ENCODE results near the gene MYOM1.

Gene MYOM1

DNA sequence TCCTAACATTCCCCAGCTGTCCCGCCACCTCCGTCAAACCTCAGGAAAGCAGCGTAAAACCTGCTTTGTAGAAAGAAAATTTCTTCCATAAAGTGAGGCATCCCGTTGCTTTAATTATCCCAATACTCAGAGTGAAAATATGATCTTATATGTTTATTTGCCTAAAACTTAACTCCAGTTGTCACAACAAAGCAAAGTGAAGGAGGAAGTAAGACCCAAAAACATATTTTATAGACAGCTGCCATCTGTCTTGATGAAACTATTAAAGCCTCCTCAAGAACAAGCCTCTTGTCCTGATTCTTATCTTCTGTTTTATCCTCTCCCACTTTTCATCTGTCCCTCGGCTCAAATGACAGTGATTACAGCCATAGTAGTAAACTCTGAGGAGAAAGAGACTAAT, 177.9 kb downstream of the MYOM1 start:
- TF ChIP-seq FOXP2 (optimal IDR thresholded peaks at IDR 0.05; ENCODE audit: borderline replicate concordance, extremely low read depth, extremely low read length, insufficient read depth) (no peak), POLR2AphosphoS5 (IDR thresholded peaks at IDR 0.05; ENCODE audit: low read depth, low read length) (no peak), SIN3A (IDR thresholded peaks at IDR 0.05; ENCODE audit: borderline replicate concordance, insufficient read depth, low read length) (no peak)
- TF ChIP-seq, protein P1, sequence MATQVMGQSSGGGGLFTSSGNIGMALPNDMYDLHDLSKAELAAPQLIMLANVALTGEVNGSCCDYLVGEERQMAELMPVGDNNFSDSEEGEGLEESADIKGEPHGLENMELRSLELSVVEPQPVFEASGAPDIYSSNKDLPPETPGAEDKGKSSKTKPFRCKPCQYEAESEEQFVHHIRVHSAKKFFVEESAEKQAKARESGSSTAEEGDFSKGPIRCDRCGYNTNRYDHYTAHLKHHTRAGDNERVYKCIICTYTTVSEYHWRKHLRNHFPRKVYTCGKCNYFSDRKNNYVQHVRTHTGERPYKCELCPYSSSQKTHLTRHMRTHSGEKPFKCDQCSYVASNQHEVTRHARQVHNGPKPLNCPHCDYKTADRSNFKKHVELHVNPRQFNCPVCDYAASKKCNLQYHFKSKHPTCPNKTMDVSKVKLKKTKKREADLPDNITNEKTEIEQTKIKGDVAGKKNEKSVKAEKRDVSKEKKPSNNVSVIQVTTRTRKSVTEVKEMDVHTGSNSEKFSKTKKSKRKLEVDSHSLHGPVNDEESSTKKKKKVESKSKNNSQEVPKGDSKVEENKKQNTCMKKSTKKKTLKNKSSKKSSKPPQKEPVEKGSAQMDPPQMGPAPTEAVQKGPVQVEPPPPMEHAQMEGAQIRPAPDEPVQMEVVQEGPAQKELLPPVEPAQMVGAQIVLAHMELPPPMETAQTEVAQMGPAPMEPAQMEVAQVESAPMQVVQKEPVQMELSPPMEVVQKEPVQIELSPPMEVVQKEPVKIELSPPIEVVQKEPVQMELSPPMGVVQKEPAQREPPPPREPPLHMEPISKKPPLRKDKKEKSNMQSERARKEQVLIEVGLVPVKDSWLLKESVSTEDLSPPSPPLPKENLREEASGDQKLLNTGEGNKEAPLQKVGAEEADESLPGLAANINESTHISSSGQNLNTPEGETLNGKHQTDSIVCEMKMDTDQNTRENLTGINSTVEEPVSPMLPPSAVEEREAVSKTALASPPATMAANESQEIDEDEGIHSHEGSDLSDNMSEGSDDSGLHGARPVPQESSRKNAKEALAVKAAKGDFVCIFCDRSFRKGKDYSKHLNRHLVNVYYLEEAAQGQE (IDR thresholded peaks at IDR 0.05; ENCODE audit: insufficient read depth in 1 of 2, low read depth in 2 of 2, low read length in 2 of 2): no peak

GRCh38 chr18:3040881-3041280, 178.9 kb downstream of the MYOM1 start:
- no peak for TF ChIP-seq TAF1 (IDR thresholded peaks at IDR 0.05; ENCODE audit: borderline replicate concordance, insufficient read depth, low read length)
- no peak for TF ChIP-seq POLR2AphosphoS5 (IDR thresholded peaks at IDR 0.05; ENCODE audit: low read depth, low read length)
- TF ChIP-seq FOXP2 (optimal IDR thresholded peaks at IDR 0.05; ENCODE audit: borderline replicate concordance, extremely low read depth, extremely low read length, insufficient read depth): no peak
- TF ChIP-seq, protein P1 (IDR thresholded peaks at IDR 0.05; ENCODE audit: insufficient read depth in 1 of 2, low read depth in 2 of 2, low read length in 2 of 2): no peak
- TF ChIP-seq SIN3A (IDR thresholded peaks at IDR 0.05; ENCODE audit: borderline replicate concordance, insufficient read depth, low read length): no peak

- TF ChIP-seq FOXP2 (optimal IDR thresholded peaks at IDR 0.05; ENCODE audit: borderline replicate concordance, extremely low read depth, extremely low read length, insufficient read depth): no peak
- no peak for TF ChIP-seq SIN3A (IDR thresholded peaks at IDR 0.05; ENCODE audit: borderline replicate concordance, insufficient read depth, low read length)
- TF ChIP-seq, protein P1 (IDR thresholded peaks at IDR 0.05; ENCODE audit: insufficient read depth in 1 of 2, low read depth in 2 of 2, low read length in 2 of 2): no peak
These were observed 179.6 kb downstream of the MYOM1 start for GRCh38 chr18:3040173-3040572.

DNA sequence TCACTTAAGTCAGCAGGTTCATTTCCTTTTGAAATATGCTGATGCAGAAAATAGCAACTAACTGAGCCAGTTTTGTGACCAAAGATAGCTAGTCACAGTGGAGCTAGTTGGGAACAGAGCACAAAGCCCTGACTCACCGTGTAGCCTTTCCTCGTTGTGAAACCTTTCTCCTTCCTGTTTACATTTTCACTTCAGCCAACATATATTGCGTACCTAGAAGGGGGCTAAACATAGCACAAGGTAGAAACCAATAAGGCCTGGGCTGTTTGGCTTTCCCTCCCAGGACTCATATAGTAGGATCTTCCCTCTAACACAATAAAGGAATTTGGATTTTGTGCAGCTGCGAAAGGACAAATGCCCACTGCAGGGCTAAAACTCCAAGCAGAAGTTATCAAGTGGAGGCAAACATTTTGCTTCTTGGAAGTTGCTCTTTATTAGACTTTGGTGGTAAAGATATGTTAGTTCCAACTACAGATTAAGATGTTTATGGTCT, 182.3 kb downstream of the MYOM1 start:
- TF ChIP-seq FOXP2 (optimal IDR thresholded peaks at IDR 0.05; ENCODE audit: borderline replicate concordance, extremely low read depth, extremely low read length, insufficient read depth): peak; percentile 22
- TF ChIP-seq TAF1 (IDR thresholded peaks at IDR 0.05; ENCODE audit: borderline replicate concordance, insufficient read depth, low read length): no peak

DNA sequence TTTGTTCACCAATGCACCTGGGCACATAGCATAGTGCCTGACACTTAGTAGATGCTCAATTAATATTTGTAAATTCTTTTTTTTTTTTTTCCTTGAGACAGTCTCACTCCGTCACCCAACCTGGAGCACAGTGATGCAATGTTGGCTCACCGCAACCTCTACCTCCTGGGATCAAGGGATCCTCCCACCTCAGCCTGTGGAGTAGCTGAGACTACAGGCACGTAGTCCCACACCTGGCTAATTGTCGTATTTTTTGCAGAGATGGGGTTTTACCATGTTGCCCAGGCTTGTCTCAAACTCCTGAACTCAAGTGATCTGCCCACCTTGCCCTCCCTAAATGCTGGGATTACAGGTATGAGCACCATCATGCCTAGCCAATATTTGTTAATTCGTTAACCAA, 183.7 kb downstream of the MYOM1 start:
- no peak for TF ChIP-seq POLR2AphosphoS5 (IDR thresholded peaks at IDR 0.05; ENCODE audit: low read depth, low read length)
- TF ChIP-seq, protein P1 (IDR thresholded peaks at IDR 0.05; ENCODE audit: insufficient read depth in 1 of 2, low read depth in 2 of 2, low read length in 2 of 2): no peak
- TF ChIP-seq FOXP2 (optimal IDR thresholded peaks at IDR 0.05; ENCODE audit: borderline replicate concordance, extremely low read depth, extremely low read length, insufficient read depth): no peak
- no peak for TF ChIP-seq SIN3A (IDR thresholded peaks at IDR 0.05; ENCODE audit: borderline replicate concordance, insufficient read depth, low read length)
- TF ChIP-seq TAF1 (IDR thresholded peaks at IDR 0.05; ENCODE audit: borderline replicate concordance, insufficient read depth, low read length): no peak
